Stimulated activated CD8-positive, alpha-beta memory T cell treated with anti-CD3 and anti-CD28 coated beads, Interleukin-7, amount 100 ng/mL, for 4 hours (primary cell): ENCODE measurements around the gene RUBCNL.

Experiments used
- DNase-seq, 2 donors: peaks; one replicate each; pipeline ENCODE4 v3.0.0-alpha.2; 2020; ENCODE audit warnings: low read depth in 2 of 2

RUBCNL gene

GRCh38 chr13:46341112-46341711 lies 45.8 kb downstream of the RUBCNL start:
- no peak for DNase-seq

- DNase-seq = no peak
These were observed 46.4 kb downstream of the RUBCNL start for GRCh38 chr13:46340631-46341111.

GRCh38 chr13:46340011-46340410 lies 47.0 kb downstream of the RUBCNL start:
- no peak for DNase-seq

- no peak for DNase-seq
These were observed 47.9 kb downstream of the RUBCNL start for GRCh38 chr13:46339035-46339666.

GRCh38 chr13:46337700-46338099 lies 49.4 kb downstream of the RUBCNL start:
- no peak for DNase-seq

- no peak for DNase-seq
These were observed 52.8 kb downstream of the RUBCNL start for GRCh38 chr13:46334035-46334822.

GRCh38 chr13:46332772-46333171 lies 54.3 kb downstream of the RUBCNL start:
- DNase-seq = no peak

GRCh38 chr13:46329624-46330023 lies 57.4 kb downstream of the RUBCNL start:
- DNase-seq = no peak

- no peak for DNase-seq
These were observed 59.8 kb downstream of the RUBCNL start for GRCh38 chr13:46327246-46327645.

- DNase-seq = no peak
These were observed 62.1 kb downstream of the RUBCNL start for GRCh38 chr13:46324976-46325375.

- peak; percentile 48 to 49 for DNase-seq
These were observed 65.4 kb downstream of the RUBCNL start for GRCh38 chr13:46321494-46322225.

GRCh38 chr13:46320821-46321220 lies 66.2 kb downstream of the RUBCNL start:
- DNase-seq = no peak

GRCh38 chr13:46320406-46320805 lies 66.6 kb downstream of the RUBCNL start:
- DNase-seq = no peak

- no peak for DNase-seq
These were observed 68.1 kb downstream of the RUBCNL start for GRCh38 chr13:46318986-46319385.

- no peak for DNase-seq
These were observed 69.9 kb downstream of the RUBCNL start for GRCh38 chr13:46317120-46317519.

- DNase-seq = no peak
These were observed 71.5 kb downstream of the RUBCNL start for GRCh38 chr13:46315491-46316075.

- DNase-seq = no peak
These were observed 72.0 kb downstream of the RUBCNL start for GRCh38 chr13:46315036-46315435.

- no peak for DNase-seq
These were observed 72.5 kb downstream of the RUBCNL start for GRCh38 chr13:46314587-46314986.

GRCh38 chr13:46313432-46314257 lies 73.4 kb downstream of the RUBCNL start:
- DNase-seq = no peak

GRCh38 chr13:46313024-46313423 lies 74.0 kb downstream of the RUBCNL start:
- no peak for DNase-seq

- no peak for DNase-seq
These were observed 75.8 kb downstream of the RUBCNL start for GRCh38 chr13:46311217-46311616.
